ENCODE measurements around the gene SSBP2.
A peak's percentile ranks its signal among the peaks of the same experiment; 100 is the strongest.
"Not testable (repeated sequence)": the region's sequence is repeated elsewhere in the genome, so short reads cannot be mapped to it uniquely, and the experiment has no call there.

Gene SSBP2

GRCh38 chr5:81427566-81427965, 323.3 kb downstream of the SSBP2 start:
- no peak for DNase-seq (ENCODE audit: low spot score)

- no peak for DNase-seq (ENCODE audit: low spot score)
Measured at GRCh38 chr5:81426359-81427030, 324.4 kb downstream of the SSBP2 start.

GRCh38 chr5:81425569-81425968, 325.3 kb downstream of the SSBP2 start:
- DNase-seq (ENCODE audit: low spot score) = no peak

- no peak for DNase-seq (ENCODE audit: low spot score)
Measured at GRCh38 chr5:81424728-81425127, 326.2 kb downstream of the SSBP2 start.

GRCh38 chr5:81422671-81423070, 328.2 kb downstream of the SSBP2 start:
- DNase-seq (ENCODE audit: low spot score) = peak; percentile 50

- DNase-seq (ENCODE audit: low spot score) = no peak
Measured at GRCh38 chr5:81420039-81420667, 330.7 kb downstream of the SSBP2 start.

GRCh38 chr5:81418606-81419005, 332.3 kb downstream of the SSBP2 start:
- no peak for DNase-seq (ENCODE audit: low spot score)

GRCh38 chr5:81417052-81417451, 333.8 kb downstream of the SSBP2 start:
- DNase-seq (ENCODE audit: low spot score) = no peak

GRCh38 chr5:81409896-81410295, 341.0 kb downstream of the SSBP2 start:
- no peak for DNase-seq (ENCODE audit: low spot score)

GRCh38 chr5:81409361-81409760, 341.5 kb downstream of the SSBP2 start:
- DNase-seq (ENCODE audit: low spot score) = no peak

GRCh38 chr5:81408496-81408895, 342.4 kb downstream of the SSBP2 start:
- no peak for DNase-seq (ENCODE audit: low spot score)

GRCh38 chr5:81407811-81408210, 343.1 kb downstream of the SSBP2 start:
- not testable (repeated sequence) for DNase-seq (ENCODE audit: low spot score)

GRCh38 chr5:81405126-81405891, 345.6 kb downstream of the SSBP2 start:
- no peak for DNase-seq (ENCODE audit: low spot score)

GRCh38 chr5:81402192-81402930, 348.5 kb downstream of the SSBP2 start:
- no peak for DNase-seq (ENCODE audit: low spot score)

- DNase-seq (ENCODE audit: low spot score) = no peak
Measured at GRCh38 chr5:81401266-81401665, 349.6 kb downstream of the SSBP2 start.

GRCh38 chr5:81400375-81400774, 350.5 kb downstream of the SSBP2 start:
- DNase-seq (ENCODE audit: low spot score) = no peak

GRCh38 chr5:81398741-81399140, 352.2 kb downstream of the SSBP2 start:
- DNase-seq (ENCODE audit: low spot score) = no peak

- no peak for DNase-seq (ENCODE audit: low spot score)
Measured at GRCh38 chr5:81397176-81397575, 353.7 kb downstream of the SSBP2 start.

GRCh38 chr5:81395262-81395661, 355.6 kb downstream of the SSBP2 start:
- DNase-seq (ENCODE audit: low spot score) = no peak

GRCh38 chr5:81393783-81394718, 356.8 kb downstream of the SSBP2 start, which contains the start of gene ACOT12:
Gene ACOT12 (minus strand): TSS chr5:81394134. CDS start chr5:81394114, 20 bp downstream.
- peak; percentile 38 for DNase-seq (ENCODE audit: low spot score)

- DNase-seq (ENCODE audit: low spot score) = no peak
Measured at GRCh38 chr5:81393430-81393782, 357.5 kb downstream of the SSBP2 start.
